Endothelial cell of umbilical vein (primary cell): ENCODE data around the gene CNNM3.

Source experiments
- CTCF ChIP-seq, 2 donors: IDR thresholded peaks; 1 replicate in 1 of 2; 2 replicates in 1 of 2; pipeline ENCODE4 v1.5.1; 2011; ENCODE audit warnings: low read length in 2 of 2, mild to moderate bottlenecking in 2 of 2, moderate library complexity in 2 of 2, control low read depth in 1 of 2, inconsistent platforms in 1 of 2, low read depth in 1 of 2; ENCODE audit not compliant: insufficient read depth in 1 of 2; ENCODE audit errors: extremely low read depth in 1 of 2
- EZH2 ChIP-seq: IDR thresholded peaks from 2 replicates; pipeline ENCODE4 v1.6.1; 2012; ENCODE audit warnings: borderline replicate concordance, low read depth, mild to moderate bottlenecking, moderate library complexity, low read length, inconsistent platforms; ENCODE audit not compliant: severe bottlenecking
- FOS ChIP-seq: IDR thresholded peaks from 2 replicates; pipeline ENCODE4 v1.6.1; 2011; ENCODE audit warnings: mild to moderate bottlenecking, low read length, moderate library complexity, borderline replicate concordance; ENCODE audit not compliant: insufficient read depth
- GATA2 ChIP-seq: IDR thresholded peaks from 2 replicates; pipeline ENCODE4 v1.7.0; 2011; ENCODE audit warnings: low read depth, mild to moderate bottlenecking, moderate library complexity, mixed read lengths, low read length; ENCODE audit not compliant: insufficient read length, insufficient read depth
- JUN ChIP-seq: IDR thresholded peaks from 2 replicates; pipeline ENCODE4 v1.6.1; 2011; ENCODE audit warnings: borderline replicate concordance, low read depth; ENCODE audit not compliant: insufficient read length, insufficient read depth
- MAX ChIP-seq: IDR thresholded peaks from 2 replicates; pipeline ENCODE4 v1.6.1; 2011; ENCODE audit not compliant: insufficient read depth, insufficient read length
- MYC ChIP-seq: IDR thresholded peaks from one replicate; pipeline ENCODE4 v1.6.1; 2011; ENCODE audit warnings: mild to moderate bottlenecking, low read depth, low read length
- POLR2A ChIP-seq: IDR thresholded peaks from 2 replicates; pipeline ENCODE4 v1.6.1; 2012; ENCODE audit warnings: low read depth, mild to moderate bottlenecking, control low read depth, low read length
- POLR2AphosphoS5 ChIP-seq: IDR thresholded peaks from 2 replicates; pipeline ENCODE4 v1.6.1; 2012; ENCODE audit warnings: low read depth, mild to moderate bottlenecking, control low read depth, low read length, moderate library complexity; ENCODE audit not compliant: insufficient read depth

GRCh38 chr2:96770442-96771202 lies 45.4 kb upstream of the CNNM3 start:
- TF ChIP-seq POLR2A = no peak
- no peak for TF ChIP-seq CTCF (IDR thresholded peaks at IDR 0.05; ENCODE audit: extremely low read depth in 1 of 2, insufficient read depth in 1 of 2, low read depth in 1 of 2, low read length in 2 of 2)
- TF ChIP-seq MAX = no peak
- TF ChIP-seq EZH2 = no peak
- no peak for TF ChIP-seq POLR2AphosphoS5
- TF ChIP-seq GATA2 = no peak
- TF ChIP-seq MYC = no peak
- no peak for TF ChIP-seq JUN
- TF ChIP-seq FOS = no peak
